DMS153 (cell line): Measurements from ENCODE around the gene CLPSL1.
"Not testable (repeated sequence)": the region's sequence is repeated elsewhere in the genome, so short reads cannot be mapped to it uniquely, and the experiment has no call there.

Experiments used
- DNase-seq: peaks from one replicate; lab custom pipeline; 2025; lab: John Stamatoyannopoulos, UW

Gene CLPSL1

GRCh38 chr6:35780719-35781118 is at the start of gene CLPSL1:
Gene CLPSL1, plus strand, starts transcription at chr6:35781019. Its CDS starts 92 bp downstream, at chr6:35781111.
- DNase-seq, result no peak

DNA sequence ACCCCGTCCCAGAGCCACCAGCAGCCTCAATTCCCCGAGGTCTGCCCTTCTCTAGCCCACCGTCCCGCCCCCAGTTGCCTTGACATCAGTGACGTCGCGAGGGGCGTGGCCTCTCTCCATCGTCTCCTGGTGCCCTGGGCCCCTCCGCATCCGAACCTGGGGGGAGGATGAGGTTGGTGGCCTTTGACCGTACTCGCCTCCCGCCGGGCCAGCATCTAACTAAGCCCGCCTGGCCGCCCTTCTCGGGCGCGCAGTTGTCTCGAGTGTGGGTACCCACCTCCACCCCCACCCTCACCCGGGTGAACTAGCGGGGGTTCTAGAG is 49.4 kb upstream of the CLPSL1 start:
- peak; percentile 54 for DNase-seq

DNA sequence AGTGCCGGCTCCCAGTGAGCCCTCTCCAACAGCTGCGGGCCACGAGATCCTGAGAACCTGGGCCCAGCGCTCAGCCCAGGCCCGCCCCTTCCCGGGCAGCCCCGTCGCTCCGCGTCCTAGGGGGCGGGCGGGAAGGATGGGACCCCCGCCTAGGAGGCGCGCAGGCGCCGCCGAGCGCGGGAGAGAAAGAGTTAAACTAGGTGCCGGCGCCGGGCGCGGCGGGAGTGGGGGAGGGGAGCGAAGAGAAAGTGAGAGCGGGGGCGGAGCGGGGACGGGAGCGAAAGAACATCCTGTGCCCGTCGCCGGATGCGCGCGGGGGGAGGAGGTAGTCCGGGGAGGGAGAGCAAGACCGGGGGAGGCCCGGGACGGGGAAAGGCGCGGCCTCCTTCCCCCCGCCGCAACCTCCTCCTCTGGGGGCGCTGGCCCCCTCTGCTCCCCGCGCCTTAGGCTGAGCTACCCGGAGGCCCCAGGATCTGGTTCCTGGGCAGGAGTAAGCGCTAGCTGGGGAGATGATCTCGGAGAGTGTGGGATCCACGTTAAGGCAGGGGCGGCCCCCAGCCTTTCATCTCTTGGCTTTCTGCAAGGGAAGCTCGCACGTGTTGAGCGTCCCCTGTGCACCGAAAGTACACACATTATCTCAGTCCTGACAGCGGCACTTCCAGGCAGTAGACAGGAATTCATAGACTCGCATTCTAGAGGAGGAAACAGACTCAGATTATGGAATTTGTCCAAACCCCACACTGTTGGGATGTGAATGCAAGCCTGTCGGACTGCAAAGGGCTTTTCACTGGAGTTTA is 48.9 kb upstream of the CLPSL1 start:
- DNase-seq, result peak; percentile 53

GRCh38 chr6:35733633-35734032 is 47.2 kb upstream of the CLPSL1 start:
- DNase-seq, result no peak

DNA sequence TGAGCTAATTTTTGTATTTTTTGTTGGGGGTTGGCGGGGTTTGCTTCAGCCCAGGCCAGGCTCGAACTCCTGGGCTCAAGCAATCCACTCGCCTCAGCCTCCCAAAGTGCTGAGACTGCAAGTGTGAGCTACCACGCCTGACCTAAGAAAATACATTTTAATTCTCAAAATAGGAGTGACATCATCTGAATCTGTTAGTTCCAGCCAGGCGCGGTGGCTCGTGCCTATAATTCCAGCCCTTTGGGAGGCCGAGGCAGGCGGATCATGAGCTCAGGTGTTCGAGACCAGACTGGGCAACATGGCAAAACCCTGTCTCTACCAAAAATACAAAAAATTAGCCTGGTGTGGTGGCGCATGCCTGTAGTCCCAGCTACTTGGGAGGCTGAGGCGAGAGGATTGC is 46.5 kb upstream of the CLPSL1 start:
- DNase-seq, result not testable (repeated sequence)

GRCh38 chr6:35735452-35735851 is 45.4 kb upstream of the CLPSL1 start:
- no peak for DNase-seq

DNA sequence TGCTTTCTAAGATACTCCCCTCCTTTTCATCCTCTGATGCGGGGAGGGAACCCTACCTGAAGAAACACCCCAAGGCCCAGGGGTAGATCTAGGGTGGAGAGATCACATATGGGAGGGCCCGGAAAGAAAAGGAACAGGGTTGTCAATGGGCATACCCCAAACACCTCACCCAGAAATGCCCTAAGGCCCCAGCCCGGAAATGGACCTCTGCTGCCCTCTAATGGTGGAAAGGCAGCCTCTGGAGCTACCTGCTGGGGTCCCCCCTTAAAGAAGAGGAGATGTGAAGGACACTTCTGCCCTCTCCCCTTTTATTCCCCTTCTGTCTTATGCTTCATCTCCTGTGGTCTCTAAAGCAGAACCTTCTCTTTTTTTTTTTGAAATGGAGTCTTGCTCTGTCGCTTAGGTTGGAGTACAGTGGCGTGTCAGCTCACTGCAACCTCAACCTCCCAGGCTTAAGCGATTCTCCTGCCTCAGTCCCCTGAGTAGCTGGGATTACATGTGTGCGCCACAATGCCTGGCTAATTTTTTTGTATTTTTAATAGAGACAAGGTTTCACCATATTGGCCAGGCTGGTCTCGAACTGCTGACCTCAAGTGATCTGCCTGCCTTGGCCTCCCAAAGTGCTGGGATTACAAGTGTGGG is 44.4 kb upstream of the CLPSL1 start:
- DNase-seq, result no peak

DNA sequence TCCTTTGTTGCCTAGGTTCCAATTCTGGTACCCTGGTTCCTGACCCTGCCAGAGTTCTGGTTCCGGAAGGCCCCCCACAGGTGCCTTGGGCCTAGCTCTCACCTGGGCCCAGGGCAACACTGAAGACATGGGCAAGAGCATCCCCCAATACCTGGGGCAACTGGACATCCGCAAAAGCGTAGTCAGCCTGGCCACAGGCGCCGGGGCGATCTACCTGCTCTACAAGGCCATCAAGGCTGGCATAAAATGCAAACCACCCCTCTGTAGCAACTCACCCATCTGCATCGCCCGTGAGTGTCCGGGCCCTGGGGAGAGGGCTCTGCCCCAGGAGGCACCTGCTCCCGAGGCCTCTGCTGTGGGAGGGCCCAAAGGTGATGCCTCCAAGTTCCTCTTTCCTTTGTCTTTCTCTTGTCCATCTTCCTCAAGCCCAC is 43.8 kb upstream of the CLPSL1 start, which contains the start of gene ARMC12:
ARMC12 (plus strand) TSS at position 51 of the 431 bp plus-strand sequence; CDS start at position 128, 77 bp downstream.
- no peak for DNase-seq

GRCh38 chr6:35737413-35738211 is 43.2 kb upstream of the CLPSL1 start:
- peak; percentile 72 for DNase-seq

DNA sequence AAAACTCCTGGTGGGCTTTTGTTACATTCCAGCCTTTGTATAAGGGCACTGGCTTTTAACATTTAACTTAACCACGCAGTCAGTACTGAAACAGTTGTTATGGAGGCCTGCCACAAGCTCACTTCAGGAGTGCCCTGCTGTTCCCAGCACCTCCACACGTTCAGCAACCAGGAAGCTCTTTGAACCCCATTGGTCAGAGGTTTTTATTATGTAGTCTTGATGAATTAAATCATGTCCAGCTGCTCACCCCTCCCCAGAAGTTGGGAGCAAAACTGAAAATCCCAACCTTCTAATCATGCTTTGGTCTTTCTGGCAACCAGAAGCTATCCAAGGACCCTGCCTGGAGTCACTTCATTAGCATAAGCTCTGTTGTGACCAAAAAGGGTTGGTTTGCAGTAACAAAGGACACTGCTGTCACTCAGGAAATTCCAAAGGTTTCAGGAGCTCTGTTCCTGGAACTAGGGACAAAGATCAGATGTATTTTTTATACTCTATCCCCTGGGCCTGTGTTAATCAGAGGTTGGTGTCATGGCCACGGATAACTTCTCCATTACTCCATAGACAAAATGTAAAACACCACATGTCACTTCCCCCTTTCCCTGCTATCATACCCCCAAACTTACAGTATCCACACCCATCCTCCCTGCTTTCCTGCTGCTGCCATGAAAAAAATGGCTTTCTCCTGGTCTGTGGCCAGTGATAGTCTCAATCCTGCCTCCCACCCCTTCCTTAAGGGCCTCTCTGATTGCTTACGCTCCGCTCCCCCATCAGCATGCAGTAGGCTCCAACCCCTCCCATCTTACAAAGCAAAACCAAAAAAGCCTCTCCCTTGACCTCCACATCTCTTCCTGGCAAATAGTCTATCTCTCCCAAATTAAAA is 40.9 kb upstream of the CLPSL1 start:
- DNase-seq, result no peak

- no peak for DNase-seq
Observed at GRCh38 chr6:35742842-35743241, 38.0 kb upstream of the CLPSL1 start.

GRCh38 chr6:35745509-35745908 is 35.3 kb upstream of the CLPSL1 start:
- no peak for DNase-seq

DNA sequence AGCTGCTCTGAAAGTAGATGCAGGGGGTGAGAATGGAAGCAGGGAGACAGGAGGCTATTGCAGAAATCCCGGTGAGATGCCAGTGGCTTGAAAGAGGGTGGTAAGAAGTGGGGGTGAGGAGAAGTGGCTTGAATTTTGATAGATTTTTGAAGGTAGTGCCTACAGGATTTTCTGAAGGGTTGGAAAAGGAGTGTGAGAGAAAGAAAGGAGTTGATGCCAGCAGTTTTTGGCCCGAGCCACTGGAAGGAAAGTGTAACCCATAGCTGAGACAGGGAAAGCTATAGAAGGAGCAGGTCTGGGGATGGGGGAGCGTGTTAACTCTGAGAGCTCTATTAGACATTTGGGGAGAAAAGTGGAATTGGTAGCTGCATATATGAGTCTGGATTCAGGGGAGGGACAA is 34.3 kb upstream of the CLPSL1 start:
- DNase-seq, result no peak

- DNase-seq, result no peak
Observed at GRCh38 chr6:35747877-35748276, 32.9 kb upstream of the CLPSL1 start.

- DNase-seq, result no peak
Observed at GRCh38 chr6:35750557-35750956, 30.3 kb upstream of the CLPSL1 start.

DNA sequence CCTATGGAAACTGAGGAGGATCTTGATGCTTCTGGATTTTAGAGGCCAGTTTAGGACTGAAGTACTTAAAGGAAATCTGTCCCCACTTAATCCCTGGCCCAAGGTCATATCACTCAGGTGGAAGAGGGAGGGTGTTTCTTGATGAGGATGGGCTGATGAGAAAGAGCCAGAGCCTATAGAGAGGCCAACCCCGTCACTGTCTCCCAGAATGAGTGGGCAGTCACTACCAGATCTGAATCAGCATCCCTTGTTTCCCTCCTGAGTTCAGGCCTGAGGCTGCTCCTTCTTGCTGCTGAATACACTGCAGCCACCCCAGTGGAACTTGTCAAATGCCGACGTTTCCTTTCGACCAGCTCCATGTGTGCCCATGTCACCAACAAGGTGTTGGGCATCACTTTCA is 29.2 kb upstream of the CLPSL1 start:
- DNase-seq, result no peak

DNA sequence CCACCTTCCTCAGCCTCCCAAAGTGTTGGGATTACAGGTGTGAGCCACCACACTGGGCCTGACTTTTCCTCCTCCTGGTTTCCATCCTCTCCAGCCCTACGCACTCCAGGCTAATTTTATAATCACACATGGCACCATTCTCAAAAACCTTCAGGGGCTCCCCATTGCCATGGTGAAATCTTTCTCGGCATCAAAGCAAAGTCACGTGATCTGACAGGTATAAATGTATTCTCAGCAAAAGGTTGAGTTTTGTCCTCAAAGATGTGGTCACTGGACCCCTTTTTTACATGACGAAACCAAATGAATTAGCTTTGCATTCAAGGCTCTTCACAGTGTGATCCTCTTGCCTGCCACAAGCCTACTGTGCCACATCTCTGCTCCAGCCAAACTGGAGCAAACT is 28.5 kb upstream of the CLPSL1 start:
- DNase-seq, result no peak

- DNase-seq, result peak; percentile 61
Observed at GRCh38 chr6:35754452-35755277, 26.2 kb upstream of the CLPSL1 start.

DNA sequence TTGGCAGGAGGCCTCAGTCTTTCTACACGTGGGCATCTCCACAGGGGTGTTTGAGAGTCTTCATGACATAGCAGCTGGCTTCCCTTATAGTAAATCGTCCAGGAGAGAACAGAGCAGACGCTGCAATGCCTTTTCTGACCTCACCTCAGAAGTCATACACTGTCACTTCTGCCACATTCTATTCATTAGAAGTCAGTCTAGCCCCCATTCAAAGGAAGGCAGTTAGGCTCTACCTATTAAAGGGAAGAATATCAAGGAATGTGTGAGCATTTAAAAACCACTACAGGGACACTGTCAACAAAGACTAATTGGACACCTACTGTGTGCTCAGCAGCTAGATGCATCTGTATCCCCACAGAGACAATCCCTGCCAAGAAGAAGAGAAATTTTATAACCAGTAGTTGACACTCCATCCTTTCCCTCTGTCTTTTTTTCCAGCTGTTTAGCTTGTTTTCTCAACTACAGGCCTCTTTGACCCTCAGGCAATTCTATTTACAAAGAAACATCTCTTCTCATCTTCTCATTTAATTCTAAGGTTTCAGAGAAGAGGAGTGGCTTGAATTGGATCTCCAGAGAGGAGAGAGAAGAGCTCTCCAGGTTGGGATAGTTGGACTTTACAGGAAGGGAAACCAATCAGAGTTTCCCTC is 25.4 kb upstream of the CLPSL1 start:
- no peak for DNase-seq

DNA sequence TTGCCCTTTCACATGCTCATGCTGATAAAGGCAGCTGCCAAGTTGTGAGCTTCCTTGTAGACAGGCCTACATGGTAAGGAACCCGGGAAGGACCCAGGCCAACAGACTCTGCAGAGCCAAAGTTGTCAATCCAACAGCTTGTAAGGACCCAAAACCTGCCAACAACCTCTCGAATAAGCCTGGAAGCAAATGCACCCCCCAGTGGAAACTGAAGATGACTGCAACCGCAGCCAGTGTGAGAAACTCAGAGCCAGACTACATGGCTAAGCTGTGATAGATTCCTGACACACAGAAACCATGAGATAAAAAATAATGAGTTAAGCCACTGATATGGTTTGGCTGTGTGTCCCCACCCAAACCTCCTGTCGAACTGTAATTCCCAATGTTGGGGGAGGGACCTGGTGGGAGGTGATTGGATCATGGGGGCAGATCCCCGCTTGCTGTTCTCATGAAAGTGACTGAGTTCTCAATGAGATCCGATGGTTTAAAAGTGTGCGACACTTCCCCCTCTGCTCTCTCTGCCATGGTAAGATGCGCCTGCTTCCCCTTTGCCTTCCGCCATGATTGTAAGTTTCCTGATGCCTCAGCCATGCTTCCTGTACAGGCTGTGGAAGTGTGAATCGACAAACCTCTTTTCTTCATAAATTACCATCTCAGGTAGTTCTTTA is 23.2 kb upstream of the CLPSL1 start:
- no peak for DNase-seq
